Esophagus muscularis mucosa (tissue), 4 donors: ENCODE results near the gene GEMIN7.

Experiments used
- CTCF ChIP-seq, 3 experiments: fragments of 200-600 bp in 2 of 3; fragments of 450-650 bp in 1 of 3; sonication (generic) in 2 of 3; IDR thresholded peaks; one replicate each; pipeline ENCODE4 v1.5.1; 2017 to 2019; ENCODE audit warnings: antibody characterized with exemption in 3 of 3, mild to moderate bottlenecking in 2 of 3, moderate library complexity in 1 of 3
- EP300 ChIP-seq: sonication (generic); formaldehyde crosslinking; IDR thresholded peaks from one replicate; pipeline ENCODE4 v1.6.1; 2017; ENCODE audit warnings: antibody characterized with exemption
- POLR2AphosphoS5 ChIP-seq, 2 donors: sonication (generic); formaldehyde crosslinking; IDR thresholded peaks; one replicate each; pipeline ENCODE4 v1.6.1; 2017; ENCODE audit warnings: antibody characterized with exemption in 2 of 2

- no peak for TF ChIP-seq EP300
- no peak for TF ChIP-seq CTCF (IDR thresholded peaks at IDR 0.05)
- no peak for TF ChIP-seq POLR2AphosphoS5 (IDR thresholded peaks at IDR 0.05)
Measured at GRCh38 chr19:45128146-45128545, 49.1 kb downstream of the GEMIN7 start.
